GM12891 (cell line): ENCODE data around the gene GBP1.
"Not testable (repeated sequence)": the region's sequence is repeated elsewhere in the genome, so short reads cannot be mapped to it uniquely, and the experiment has no call there.

Experiments used
- POLR2A ChIP-seq: IDR thresholded peaks from 2 replicates; pipeline ENCODE4 v1.6.1; 2011; ENCODE audit warnings: low read depth, low read length, control low read depth
- POLR2AphosphoS5 ChIP-seq: IDR thresholded peaks from 2 replicates; pipeline ENCODE4 v1.6.1; 2011; ENCODE audit warnings: low read depth, low read length, control low read depth

DNA sequence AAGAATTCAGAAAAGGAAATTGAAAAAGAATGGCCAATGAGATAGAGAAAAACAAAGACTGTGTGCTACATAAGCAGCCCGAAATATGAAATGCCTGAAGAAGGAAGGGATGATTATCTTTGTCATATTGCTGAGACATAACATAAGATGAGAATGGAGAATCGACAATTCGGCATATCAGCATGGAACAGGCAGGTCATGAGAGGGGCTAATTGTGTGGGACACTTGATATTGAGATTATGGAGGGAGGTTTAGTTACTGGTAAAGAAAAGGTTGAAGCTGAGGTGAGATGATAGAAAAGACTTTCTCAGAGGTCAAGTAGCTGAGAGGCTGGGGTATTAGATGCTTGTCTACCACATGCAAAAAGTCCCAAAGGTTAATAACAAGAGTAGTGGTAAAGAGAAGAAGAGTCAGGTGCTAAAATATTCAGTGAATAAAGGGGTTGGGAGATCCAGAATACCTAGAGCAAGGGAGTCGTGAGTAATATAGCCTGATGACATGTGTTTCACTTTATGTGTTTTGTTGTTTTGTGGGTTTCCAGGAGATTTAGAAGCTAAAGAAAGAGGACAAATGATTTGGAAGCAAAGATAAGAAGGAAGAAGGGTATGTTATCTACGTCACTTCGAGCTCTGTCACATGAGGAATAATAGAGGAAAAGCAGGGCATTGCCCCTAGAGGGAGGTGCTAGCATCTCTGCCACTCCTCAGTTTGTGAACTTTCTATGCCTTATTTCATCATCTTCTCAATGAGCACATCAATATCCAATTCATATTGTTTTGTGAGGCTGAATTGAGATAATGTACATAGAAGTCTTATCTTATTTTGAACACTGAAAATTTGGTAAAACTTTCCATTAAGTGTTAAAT is 18.5 kb downstream of the GBP1 start:
- not testable (repeated sequence) for TF ChIP-seq POLR2AphosphoS5, POLR2A
